ENCODE measurements around the gene SPNS2.

DNA sequence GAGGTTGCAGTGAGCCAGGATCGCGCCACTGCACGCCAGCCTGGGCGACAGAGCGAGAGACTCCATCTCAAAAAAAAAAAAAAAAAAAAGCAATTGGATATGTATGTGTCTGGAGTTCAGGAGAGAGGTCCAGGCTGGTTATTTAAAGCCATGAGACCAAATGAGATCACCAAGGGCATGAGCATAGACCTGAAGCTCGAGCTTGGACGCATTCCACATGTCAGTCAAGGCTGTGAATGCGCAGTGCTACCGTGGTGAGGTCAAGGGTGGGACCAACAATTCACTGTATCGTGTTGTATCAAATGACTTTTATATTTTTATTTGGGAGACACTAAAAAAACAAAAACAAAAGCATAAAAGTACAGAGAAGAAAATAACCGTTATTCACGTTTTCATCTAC, 29.1 kb upstream of the SPNS2 start:
- TF ChIP-seq CTCF (IDR thresholded peaks at IDR 0.05) (no peak), POLR2A (IDR thresholded peaks at IDR 0.05) (no peak), POLR2AphosphoS5 (IDR thresholded peaks at IDR 0.05) (no peak)
